HG03460 (cell line): ENCODE results near the gene GPC5.

Source experiments
- ATAC-seq: cut with Tn5 transposase; IDR thresholded peaks from one replicate; pipeline ENCODE4 v1.9.1; 2021; ENCODE audit not compliant: unreplicated experiment

The GPC5 gene

GRCh38 chr13:91534996-91535395 lies 136.6 kb downstream of the GPC5 start:
- no peak for ATAC-seq

GRCh38 chr13:91537376-91537775 lies 139.0 kb downstream of the GPC5 start:
- ATAC-seq, result no peak

- ATAC-seq, result no peak
Measured at GRCh38 chr13:91539286-91540157, 141.1 kb downstream of the GPC5 start.

GRCh38 chr13:91540158-91540736 lies 141.8 kb downstream of the GPC5 start:
- no peak for ATAC-seq

- no peak for ATAC-seq
Measured at GRCh38 chr13:91544723-91545122, 146.3 kb downstream of the GPC5 start.

DNA sequence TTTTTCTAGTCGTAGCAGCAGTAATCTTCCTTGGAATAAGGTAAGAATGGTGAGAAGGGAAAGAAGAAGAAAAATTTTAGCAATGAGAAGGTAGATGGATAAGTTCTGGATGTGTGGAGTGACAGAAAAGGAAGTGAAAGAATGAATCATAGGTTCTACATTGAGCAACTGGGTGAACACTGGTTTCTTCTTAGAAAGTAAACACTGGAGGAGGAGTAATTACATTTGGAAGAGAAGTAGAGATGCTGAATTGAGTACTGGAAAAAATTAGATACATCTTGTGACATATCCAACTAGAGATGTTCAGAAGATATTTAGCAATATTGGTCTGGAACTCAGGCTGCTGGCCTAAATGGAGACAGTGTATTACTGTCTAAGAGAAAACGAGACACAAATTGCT lies 148.5 kb downstream of the GPC5 start:
- no peak for ATAC-seq

DNA sequence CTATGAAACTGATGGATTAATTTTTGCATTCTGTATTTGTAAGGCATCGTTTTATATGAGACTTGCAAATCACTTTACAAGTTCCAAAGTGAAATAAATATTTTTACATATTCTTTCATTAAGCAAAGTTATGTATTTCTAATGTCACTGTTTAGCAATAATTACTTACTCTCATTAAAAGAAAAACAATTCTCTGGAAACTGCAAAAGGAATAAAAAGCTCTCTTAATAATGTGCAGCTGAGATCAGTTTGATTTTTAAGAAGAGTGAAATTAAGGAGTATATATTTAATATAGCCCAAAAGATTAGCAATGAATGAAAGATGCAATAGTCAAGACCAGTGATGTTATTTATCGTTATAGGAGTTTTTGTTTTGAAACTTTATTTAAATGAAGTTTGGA lies 155.2 kb downstream of the GPC5 start:
- no peak for ATAC-seq

- no peak for ATAC-seq
Measured at GRCh38 chr13:91554101-91554500, 155.7 kb downstream of the GPC5 start.

DNA sequence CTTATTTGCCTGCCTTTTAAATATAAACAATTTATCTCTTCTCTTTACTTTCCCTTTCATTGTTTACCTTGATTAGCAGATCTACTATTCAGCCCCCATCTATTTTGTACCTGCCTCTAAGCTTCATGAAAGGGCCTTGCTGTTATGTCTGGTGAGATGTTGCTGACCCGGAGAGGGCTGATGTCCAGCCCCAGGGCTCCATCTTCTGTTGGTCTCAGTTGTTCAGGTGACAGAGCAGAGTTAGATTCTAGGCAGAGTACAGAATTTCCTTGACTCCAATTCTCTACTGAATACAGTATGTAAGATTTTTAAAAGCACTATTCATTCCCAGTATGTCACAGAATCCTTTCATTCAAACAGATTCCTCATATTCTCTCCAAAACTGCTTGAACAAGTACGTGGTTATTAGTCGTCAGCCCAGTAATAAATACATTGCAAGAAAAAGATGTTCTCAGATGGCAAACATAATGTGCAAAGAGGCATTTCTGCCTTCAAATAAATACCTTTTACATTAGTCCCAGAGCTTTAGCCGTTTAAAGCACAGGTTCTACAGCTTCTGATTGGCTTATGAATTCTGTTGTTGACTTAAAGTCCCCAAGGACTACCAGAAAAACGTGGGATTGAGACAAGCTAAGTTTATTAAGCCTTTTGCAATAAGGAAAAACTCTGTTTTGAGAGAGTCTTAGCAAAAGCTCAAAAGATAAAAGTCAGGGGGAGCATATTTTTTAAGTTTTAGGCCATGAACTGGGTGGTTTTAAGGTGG lies 159.1 kb downstream of the GPC5 start:
- ATAC-seq, result no peak

- ATAC-seq, result no peak
Measured at GRCh38 chr13:91563799-91564198, 165.4 kb downstream of the GPC5 start.

DNA sequence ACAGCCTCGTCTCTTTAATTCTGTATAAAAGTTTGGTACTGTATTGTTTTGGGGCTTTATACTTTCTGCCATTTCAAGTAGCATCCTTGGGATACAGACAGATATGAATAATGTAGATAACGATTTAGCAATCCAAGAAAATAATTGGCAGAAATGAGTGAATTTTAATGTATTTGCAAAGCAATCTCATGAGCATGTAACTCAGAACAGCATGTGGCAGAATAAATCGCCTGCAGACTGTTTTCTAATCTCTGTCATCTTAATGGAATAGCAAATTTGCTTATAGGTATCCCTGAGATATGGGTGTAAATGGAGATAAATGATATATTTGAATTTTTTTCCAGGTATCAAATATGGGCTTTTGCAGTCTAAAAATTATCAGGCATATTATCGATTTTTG lies 166.0 kb downstream of the GPC5 start:
- no peak for ATAC-seq

DNA sequence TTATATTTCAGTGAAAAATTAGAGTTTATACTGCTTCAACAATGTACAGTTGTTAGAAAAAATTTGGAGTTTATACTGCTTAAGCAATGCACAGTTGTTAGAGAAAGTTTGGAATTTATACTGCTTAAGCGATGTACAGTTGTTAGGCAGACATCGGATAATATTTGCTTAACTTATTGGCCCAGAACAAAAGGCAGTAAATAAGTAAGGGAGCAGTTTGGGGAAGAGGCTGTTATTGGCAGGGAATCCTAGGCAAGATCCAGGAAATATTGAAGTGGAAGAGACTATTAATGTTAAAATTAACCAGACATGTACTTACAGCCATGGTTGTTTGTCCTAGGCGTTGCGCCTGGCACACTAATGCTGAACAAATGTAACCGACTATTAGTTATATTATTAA lies 166.9 kb downstream of the GPC5 start:
- no peak for ATAC-seq

GRCh38 chr13:91567485-91568207 lies 169.2 kb downstream of the GPC5 start:
- no peak for ATAC-seq

DNA sequence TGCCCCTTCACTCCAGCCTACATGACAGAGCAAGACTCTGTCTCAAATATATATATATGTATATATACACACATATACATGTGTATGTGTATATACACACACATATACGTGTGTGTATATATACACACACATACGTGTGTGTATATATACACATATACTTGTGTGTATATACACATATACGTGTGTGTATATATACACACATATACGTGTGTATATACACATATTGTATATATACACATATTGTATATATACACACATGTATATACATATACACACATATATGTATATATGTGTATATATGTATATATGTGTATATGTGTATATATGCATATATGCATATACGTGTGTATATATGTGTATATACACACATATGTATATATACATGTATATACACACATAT lies 173.3 kb downstream of the GPC5 start:
- ATAC-seq, result no peak

DNA sequence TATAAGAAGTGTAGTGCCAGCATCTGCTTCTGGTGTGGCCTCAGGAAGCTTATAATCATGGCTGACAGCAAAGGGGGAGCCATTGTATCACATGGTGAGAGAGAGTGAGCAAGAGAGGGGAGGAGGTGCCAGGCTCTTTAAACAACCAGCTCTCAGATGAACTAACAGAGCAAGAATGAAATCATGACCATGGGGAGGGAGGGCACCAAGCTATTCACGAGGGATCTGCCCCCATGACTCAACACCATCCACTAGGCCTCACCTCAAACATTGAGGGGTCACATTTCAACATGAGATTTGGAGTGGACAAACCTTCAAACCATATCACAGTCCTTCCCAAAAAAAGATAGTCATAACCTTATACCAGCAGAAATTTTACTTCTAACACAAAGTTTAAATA lies 174.0 kb downstream of the GPC5 start:
- no peak for ATAC-seq

DNA sequence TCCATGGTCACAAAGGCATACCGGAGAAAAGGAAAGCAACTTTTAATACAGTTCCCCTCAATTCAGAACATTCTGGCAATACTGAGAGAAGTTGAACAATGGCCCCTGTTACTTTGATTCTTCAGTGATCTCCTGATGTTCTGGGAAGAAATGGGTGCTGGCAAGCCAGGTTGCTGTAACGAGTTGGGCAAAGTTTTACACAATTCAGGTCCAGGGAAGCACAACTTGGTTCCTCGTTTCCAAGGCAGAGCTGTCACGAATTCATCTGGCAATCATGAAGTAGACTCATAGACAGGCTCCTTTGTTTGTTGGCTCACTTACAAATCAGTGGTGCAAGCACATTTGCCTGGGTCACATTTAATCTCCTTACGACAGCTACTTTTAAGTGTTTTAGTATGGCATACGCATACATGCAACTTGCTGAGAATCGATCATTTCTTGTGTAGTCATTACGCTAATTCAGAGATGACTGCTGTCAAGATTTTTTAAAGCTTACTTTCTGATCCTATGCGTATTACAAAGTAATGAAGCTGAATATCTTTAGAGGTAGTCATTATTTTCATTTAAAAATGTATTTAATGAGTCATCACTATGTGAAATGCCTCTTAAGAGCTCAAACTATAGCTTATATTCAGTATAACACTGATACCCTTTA lies 174.7 kb downstream of the GPC5 start:
- ATAC-seq, result no peak

- ATAC-seq, result no peak
Measured at GRCh38 chr13:91574766-91575165, 176.3 kb downstream of the GPC5 start.

- no peak for ATAC-seq
Measured at GRCh38 chr13:91576590-91576989, 178.2 kb downstream of the GPC5 start.

GRCh38 chr13:91579320-91579719 lies 180.9 kb downstream of the GPC5 start:
- no peak for ATAC-seq

- ATAC-seq, result no peak
Measured at GRCh38 chr13:91580749-91581148, 182.3 kb downstream of the GPC5 start.

DNA sequence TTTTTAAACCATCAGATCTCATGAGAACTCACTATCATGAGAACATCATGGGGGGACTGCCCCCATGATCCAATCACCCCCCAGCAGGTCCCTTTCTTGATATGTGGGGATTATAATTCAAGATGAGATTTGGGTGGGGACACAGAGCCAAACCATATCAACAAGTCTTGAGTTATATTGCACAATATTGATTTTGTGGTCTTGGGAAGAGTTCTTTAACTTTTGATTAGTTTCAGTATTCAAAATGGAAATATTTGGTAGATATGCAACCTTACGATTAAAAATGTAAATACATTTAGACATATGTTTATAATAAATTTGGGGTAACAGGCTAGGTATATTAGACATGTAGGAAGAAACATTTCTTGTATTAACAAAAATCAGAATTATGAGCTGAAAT lies 188.2 kb downstream of the GPC5 start:
- ATAC-seq, result no peak
